ENCODE data around the gene RBM10.

RBM10 gene

GRCh38 chrX:47200385-47201150 is 55.5 kb downstream of the RBM10 start:
- no peak for DNase-seq

GRCh38 chrX:47201345-47201944 is 56.4 kb downstream of the RBM10 start:
- no peak for DNase-seq

GRCh38 chrX:47202316-47202715 is 57.3 kb downstream of the RBM10 start:
- no peak for DNase-seq

- no peak for DNase-seq
Measured at GRCh38 chrX:47202877-47203276, 57.9 kb downstream of the RBM10 start.

GRCh38 chrX:47204970-47205369 is 59.9 kb downstream of the RBM10 start:
- no peak for DNase-seq

GRCh38 chrX:47206316-47206715 is 61.3 kb downstream of the RBM10 start:
- DNase-seq: no peak

- no peak for DNase-seq
Measured at GRCh38 chrX:47208108-47208507, 63.1 kb downstream of the RBM10 start.

- DNase-seq: no peak
Measured at GRCh38 chrX:47209508-47210238, 64.7 kb downstream of the RBM10 start.

- no peak for DNase-seq
Measured at GRCh38 chrX:47210661-47211425, 65.8 kb downstream of the RBM10 start.

- DNase-seq: no peak
Measured at GRCh38 chrX:47212381-47213293, 67.6 kb downstream of the RBM10 start.

- DNase-seq: no peak
Measured at GRCh38 chrX:47214435-47215077, 69.5 kb downstream of the RBM10 start.

GRCh38 chrX:47215291-47215900 is 70.4 kb downstream of the RBM10 start:
- no peak for DNase-seq

- no peak for DNase-seq
Measured at GRCh38 chrX:47216393-47216925, 71.4 kb downstream of the RBM10 start.

GRCh38 chrX:47217121-47217851 is 72.3 kb downstream of the RBM10 start:
- no peak for DNase-seq

- DNase-seq: peak; percentile 96
Measured at GRCh38 chrX:47217852-47218279, 72.8 kb downstream of the RBM10 start.

- DNase-seq: peak; percentile 53
Measured at GRCh38 chrX:47218280-47218919, 73.4 kb downstream of the RBM10 start, which contains the start of gene CDK16. CDK16 (plus strand) TSS chrX:47218681; CDS start chrX:47223558, 4,877 bp downstream.

GRCh38 chrX:47218920-47219815 is 74.1 kb downstream of the RBM10 start:
- DNase-seq: no peak

- DNase-seq: no peak
Measured at GRCh38 chrX:47221756-47222155, 76.7 kb downstream of the RBM10 start.

Measured in COR-L47 (cell line).